HUDEP-2 (cell line): ENCODE measurements around the gene BRAF.
"Not testable (repeated sequence)": the region's sequence is repeated elsewhere in the genome, so short reads cannot be mapped to it uniquely, and the experiment has no call there.

Source experiments
- DNase-seq, 76 experiments: peaks; one replicate each; lab custom pipeline; 2025; ENCODE audit not compliant: unreplicated experiment in 76 of 76; lab: John Stamatoyannopoulos, UW

BRAF gene

DNA sequence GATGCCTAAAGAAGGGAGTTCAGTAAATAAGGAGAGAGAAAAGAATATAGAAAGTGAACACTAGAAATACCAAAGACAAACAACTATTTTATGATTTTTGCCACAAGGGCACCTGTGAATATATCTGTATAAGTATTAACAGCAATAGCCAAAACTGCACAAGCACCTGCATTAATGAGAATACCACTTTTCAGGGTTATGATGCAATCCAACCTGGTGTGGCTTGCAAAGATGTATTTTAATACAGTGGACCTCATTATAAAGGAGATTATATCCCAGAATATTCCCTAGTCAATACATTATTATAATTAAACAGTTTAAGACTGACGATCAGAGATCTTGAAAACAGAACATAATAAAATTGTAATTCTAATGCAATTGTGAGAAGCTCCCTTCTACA lies 4.0 kb downstream of the BRAF start:
- no peak for DNase-seq

DNA sequence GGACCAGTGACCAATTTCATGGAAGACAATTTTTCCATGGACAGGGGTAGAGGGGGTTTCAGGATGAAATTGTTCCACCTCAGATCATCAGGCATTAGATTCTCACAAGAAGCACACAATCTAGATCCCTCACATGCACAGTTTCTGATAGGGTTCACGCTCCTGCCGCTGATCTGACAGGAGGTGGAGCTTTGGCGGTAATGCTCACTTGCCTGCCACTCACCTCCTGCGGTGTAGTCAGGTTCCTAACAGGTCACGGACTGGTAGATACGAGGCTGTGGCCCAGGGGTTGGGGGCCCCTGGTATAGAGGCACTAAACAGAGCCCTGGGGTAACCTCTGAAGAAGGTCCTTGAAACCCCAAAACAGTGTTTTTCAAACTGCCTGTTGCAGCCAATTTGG lies 6.5 kb downstream of the BRAF start:
- DNase-seq: no peak

DNA sequence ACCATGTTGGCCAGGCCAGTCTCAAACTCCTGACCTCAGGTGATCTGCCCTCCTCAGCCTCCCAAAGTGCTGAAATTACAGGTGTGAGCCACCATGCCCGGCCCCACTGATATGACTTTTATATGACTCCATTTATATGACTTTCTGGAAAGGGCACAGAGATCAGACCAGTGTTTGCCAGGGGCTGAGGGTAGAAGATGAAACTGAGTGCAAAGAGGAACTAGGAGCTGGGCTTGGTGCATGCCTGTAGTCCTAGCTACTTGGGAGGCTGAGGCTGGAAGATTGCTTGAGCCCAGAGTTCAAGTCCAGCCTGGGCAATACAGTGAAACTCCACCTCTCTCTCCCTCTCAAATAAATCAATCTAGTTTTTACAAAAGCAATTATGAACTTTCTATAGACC lies 7.5 kb downstream of the BRAF start:
- DNase-seq: no peak

DNA sequence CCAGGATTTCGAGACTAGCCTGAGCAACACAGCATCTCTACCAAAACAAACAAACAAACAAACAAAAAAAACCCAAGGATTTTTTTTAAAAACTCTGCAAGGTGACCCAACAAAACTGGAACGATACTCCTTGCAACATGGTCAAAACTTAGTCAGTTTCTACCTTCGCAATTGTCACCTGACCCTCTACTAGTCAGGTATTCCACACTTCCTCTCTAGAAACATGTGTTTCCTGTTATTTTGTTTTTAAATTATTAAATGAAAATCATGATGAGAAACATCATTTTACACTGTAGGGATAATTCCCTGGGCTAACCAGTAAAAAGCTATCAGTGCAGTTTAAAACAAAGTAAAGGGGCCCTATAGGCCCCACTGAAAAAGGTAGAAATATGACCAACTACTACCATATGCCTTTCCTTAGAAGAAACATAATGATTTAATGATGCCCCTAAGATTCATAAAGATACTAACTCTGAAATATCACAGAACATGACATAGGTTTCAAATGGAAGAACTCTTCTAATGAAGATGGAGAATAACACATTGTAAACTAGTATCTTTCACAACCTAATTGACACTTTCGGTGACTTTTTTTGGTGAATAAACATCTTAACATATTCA lies 8.7 kb downstream of the BRAF start:
- DNase-seq: no peak

DNA sequence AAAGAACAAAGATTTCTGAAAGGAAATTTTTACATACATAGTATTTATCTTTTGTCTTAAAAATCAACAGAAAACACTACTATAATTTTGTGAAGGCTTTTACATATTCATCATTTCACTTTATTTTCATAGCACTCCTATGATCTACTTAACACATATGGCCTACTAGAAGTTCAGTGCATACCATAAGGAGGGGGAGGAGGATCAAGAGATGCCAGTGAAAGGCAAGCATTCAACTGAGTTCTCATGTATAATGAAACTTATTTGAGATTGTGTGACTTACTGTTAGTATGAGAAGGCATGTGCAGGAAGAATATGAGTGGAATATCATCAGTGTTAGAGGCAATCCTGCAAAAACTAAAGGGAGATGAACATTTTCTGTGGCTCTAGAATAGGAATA lies 10.6 kb downstream of the BRAF start:
- DNase-seq: no peak

DNA sequence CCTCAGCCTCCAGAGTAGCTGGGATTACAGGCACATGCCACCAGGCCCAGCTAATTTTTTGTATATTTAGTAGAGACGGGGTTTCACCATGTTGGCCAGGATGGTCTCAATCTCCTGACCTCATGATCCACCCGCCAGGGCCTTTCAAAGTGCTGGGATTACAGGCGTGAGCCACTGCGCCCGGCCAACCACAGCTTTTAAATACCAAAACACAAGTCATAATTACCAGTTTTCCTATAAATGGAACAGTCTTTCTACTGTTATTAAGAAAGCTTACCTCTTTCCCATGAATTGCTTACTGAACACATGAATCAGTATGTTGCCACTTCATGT lies 11.2 kb downstream of the BRAF start:
- not testable (repeated sequence) for DNase-seq

DNA sequence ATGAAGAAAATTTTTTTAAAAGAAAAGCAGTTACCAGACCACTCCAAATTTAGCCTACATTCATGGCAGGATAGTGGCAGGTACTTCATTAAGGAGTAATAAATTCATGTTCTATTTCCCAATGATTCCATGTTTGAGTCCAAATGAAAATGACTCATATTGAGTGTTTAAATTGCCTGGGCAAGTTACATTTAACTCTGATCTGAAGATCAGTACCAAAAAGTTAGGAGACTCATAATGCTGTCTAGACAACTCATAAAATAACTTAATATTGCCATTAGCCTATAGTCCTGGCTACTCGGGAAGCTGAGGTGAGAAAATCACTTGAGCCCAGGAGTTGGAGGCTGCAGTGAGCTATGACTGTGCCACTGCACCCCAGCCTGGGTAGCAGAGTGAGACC lies 13.0 kb downstream of the BRAF start:
- no peak for DNase-seq

DNA sequence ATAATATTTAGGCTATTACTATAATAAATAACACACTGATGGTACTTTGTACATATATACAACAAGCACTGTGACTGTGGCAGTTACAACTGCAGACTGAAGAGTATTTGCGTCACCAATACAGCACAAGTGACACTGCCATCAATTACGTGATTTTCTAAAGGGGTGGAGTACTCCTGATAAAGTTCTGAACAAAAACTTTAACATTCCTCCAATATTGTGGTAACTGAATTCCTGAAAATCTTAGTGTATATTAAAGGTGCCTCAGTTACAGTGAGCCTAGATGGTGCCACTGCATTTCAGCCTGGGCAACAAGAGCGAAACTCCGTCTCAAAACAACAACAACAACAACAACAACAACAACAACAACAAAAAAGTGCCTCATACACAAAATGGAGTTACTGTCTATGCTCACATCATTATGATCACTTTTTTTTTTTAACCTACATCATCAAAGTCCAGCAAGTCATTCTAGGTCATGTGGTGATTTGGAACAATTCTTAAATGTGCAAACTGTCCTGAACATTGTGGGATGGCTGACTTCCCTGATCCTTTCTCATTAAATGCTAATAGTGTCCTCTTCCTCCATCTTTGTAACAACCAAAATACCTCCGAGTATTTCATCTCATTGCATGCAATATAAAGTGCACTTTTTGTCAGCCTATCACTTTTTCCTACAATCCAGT lies 15.1 kb downstream of the BRAF start:
- no peak for DNase-seq

DNA sequence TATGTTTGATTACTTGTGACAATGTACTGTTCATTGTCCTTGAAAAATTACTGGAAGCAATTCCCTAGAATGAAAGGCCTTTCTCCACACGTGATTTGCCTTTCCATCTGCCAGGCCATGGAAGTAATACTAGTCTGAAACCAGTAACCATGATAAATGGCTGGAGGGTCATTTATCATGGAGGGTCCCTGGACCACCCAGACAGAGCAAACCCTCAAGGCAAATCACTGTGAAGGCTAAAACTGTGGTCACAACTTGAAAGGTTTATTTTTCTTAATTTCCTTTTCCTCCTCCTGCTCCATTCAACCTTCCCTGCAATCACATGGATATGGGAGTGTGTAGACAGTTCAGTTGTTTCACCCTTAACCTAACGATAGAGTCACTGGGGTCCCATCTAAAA lies 16.4 kb downstream of the BRAF start:
- no peak for DNase-seq

DNA sequence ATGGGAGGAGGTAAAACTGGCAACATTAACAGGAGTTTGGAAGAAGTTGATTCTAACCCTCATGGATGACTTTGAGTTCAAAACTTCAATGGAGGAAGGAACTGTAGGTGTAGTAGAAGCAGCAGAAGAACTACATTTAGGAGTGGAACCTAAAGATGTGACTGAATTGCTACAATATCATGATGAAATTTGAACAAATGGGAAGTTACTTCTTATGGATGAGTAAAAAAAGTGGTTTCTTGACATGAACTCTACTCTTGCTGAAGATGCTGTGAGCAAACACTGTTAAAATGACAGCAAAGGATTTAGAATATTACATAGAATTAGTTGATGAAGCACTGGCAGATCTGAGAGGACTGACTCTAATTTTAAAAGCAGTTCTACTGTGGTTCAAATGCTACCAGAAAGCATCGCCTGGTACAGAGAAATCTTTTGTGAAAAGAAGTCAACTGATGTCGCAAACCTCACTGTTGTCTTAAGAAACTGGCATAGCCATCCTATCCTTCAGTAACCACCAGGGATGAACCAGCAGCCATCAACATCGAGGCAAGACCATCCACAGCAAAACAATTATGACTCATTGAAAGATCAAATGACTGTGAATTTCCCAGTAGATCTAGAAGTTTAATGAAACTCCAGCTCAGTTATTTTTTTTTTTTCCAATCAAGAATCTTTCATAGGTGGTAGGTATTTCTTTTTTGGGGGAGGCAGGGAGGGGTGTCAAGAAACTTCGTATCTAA lies 20.8 kb downstream of the BRAF start:
- DNase-seq: no peak

DNA sequence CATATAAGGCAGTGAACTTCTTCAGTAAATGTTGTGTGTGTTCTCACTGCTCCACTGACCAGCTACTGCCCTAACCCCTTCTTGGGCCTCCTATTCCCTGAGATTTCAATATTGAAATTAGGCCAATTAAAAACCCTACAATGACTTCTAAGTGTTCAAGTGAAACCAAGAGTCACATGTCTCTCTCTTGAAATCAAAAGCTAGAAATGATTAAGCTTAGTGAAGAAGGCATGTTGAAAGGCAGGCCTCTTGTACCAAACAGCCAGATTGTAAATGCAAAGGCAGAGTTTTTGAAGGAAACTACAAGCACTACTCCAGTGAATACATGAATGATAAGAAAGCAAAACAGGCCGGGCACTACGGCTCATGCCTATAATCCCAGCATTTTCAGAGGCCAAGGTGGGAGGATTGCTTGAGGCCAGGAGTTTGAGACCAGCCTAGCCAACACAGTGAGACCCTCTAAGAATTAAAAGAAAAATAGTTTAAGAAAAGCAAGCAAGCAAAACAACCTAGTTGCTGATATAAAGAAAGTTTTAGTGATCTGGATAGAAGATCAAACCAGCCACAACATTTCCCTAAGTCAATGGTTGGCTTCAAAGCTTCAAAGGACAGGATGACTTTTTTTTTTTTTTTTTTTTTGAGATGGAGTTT lies 22.3 kb downstream of the BRAF start:
- DNase-seq: no peak

DNA sequence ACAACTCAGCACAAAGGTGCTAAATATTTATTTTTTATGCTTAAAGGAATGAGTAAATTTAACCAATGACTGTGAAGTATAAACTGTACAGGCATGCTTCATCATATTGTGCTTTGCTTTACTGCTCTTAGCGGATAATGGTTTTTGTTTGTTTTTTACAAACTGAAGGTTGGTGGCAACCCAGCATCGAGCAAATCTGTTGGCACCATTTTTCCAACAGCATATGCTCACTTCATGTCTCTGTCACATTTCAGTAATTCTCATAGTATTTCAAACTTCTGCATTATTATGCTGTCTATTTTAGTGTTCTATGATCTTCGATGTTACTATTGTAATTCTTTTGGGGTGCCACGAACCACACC lies 22.8 kb downstream of the BRAF start:
- no peak for DNase-seq

DNA sequence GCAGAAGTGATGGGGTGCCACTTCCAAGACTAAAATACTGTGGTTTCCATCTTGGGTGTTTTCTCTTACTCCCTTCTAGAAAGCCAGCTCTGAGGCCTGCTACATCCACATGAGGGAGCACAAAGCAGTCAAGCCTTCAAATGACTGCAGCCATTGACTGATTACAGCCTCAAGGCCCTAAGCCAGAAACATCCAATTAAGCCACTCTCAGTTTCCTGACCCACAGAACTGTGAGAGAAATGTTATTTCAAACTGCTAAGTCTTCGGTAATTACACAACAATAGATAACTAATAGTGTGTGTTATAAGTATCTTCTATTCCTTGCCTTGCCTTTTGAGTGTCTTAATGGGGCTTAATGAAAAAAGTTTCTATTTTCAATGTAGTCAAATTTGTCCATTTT lies 24.8 kb downstream of the BRAF start:
- DNase-seq: peak in 1 of 76 experiments; percentile 7

DNA sequence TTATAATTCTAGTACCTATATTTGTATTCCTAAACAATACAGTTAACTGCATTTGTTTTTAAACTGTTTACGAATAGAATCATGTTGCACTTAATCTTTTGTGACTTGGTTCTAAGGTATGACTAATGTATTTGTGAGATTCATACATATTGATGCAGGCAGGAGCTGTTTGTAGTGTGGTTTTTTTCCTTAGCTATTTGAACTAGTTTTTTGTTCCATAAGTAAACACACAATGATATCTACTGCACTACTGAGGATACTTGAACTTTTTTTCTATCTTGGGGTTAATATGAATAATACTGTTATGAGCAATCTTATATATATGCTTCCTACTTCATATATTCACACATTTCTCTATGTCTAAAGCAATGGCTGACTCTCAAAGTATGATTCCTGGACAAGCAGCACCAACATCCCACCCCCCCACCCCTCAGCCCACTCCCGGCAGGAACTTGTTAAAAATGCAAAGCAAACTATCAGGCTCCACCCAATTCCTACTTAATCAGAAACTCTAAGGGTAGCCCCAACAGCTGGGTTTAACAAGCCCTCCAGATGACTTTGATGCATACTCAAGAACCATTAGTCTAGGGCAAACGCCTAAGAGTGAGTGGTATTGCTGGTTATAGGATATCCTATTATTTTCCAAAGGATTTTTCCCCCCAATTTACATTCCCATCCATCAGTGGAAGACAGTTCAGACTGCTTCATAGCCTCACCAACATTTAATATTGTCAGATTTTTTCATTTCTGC lies 25.8 kb downstream of the BRAF start:
- no peak for DNase-seq

DNA sequence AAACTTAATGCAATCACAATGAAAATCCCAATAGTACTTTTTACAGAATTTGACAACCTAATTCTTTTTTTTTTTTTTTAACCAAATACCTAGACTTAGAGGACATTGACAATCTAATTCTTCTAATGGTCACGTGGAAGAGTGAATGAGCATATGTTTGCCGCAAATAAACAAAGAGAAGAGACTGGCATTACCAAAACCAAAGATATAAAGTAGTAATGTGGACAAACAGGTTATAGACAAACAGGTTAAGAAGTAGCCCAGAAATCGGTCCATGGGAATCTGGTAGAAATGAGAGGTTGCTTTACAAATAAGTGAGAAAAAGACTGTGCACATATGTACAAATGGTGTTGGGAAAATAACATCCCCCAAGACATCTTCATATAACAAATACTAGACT lies 27.7 kb downstream of the BRAF start:
- no peak for DNase-seq

DNA sequence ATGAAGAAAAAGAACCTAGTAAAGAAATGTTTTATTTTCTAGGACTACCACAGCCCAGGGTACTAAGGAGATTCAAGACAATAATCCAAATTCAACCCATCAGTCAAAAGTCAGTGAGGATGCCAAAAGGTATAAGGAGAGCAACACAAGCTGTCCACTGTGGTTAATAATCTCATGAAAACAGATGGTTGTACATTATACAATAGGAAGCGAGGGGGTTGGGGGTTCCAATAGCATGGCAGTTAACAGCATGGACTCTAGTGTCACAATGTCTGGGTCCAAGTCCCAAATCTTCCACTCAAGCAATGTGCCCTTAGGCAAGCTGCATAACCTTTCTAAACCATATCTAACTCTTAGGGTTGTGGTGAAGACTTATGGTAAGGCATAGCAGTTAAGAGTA lies 35.1 kb downstream of the BRAF start:
- peak in 18 of 76 experiments; percentile 3 to 62 (median 18) for DNase-seq

DNA sequence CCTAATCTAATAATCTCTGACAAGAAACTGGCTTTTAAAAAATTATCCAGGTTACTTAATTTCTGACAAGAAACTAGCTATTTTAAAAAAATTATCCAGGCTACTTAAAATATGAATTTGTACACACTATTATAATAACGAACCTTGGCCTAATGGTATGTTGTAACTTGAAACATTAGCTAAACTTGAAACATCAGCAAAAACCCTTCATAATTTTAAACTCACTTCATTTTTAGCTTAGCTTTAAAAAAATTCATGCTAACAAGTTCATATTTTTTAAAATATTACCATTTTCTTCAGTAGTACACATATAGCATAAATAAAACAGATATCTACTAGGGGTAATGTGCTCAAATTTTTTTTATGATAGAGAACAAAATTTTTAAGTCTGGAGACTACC lies 35.6 kb downstream of the BRAF start:
- no peak for DNase-seq

DNA sequence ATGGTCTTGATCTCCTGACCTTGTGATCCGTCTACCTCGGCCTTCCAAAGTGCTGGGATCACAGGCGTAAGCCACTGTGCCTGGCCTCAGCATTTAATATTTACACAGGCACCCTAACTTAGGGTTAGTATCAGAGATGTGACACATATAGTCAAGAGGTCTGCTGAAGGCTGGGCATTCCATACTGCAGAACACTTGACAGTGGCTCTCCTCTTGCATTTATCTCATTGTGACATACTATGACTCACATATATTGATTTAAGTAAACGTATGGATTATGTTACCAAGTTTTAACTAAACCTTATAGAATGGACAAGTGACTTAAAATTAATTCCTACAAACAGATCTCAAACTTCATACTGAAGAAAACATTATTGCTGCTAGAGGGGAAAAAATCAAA lies 36.6 kb downstream of the BRAF start:
- no peak for DNase-seq

DNA sequence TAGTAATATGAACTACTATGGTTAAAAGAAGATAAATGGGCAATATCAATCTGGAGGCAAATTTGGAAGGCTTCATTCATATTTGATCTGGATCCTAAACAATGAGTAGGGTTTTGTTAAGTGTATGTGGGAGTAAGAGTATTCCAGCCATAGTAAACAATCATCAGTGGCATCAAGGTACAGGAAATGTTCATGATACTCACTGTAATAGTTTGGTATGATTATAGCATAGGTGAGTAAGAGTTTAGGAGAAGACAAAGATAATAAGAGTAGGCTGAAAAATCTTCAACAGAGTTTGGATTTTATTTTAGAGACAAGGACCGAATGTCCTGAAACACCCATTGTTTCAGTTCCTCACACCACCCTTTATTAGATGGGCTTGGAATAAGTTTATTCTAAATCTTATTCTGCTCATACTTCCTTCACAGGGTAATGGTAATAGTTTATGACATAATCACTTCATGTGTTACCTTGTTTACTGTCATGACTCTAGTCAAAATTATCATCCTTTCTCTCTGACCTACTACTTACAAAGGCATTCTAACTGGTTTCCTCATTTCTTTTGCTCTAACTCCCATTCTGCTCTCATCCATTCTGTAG lies 38.9 kb downstream of the BRAF start:
- DNase-seq: no peak

DNA sequence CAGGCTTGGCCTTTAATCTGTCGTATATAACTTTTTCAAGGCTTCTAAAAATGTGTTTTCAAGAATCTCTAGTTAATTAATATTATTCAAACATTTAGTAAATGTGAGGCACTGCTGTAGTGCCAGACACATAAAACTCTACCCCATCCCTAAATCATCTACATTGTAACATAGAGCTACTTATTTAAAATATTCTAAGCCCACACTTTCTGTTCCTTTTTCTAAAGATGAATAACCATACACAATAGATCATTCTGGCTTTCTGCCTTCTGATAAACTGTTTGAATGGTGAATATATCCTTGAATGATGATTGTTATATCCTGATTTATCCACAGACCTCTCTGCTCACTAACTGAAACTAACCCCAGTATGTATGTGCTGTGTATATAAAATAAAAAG lies 41.4 kb downstream of the BRAF start:
- no peak for DNase-seq

DNA sequence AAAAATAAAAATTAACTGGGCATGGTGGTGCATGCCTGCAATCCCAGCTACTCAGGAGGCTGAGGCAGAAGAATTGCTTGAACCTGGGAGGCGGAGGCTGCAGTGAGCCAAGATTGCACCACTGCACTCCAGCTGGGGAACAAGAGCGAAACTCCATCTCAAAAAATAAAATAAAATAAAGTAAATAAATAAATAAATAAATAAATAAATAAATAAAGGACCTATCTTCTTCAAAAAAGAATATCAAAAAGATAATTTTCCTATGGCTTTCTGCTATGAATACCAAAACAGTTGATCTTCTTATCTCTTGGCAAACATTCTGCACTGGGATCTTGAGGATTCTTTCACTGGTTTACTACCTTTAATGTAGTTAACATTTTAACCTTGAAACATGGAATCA lies 41.9 kb downstream of the BRAF start:
- DNase-seq: not testable (repeated sequence)
